ENCODE results near the gene RBM39.

- TF ChIP-seq CTCF (IDR thresholded peaks at IDR 0.05) (no peak), POLR2A (IDR thresholded peaks at IDR 0.05) (no peak)
Observed at GRCh38 chr20:35653893-35654292, 88.2 kb downstream of the RBM39 start.
